GM23338 (cell line): ENCODE results near the gene MAP1B. TPM values are rescaled to one million over a fixed set of nuclear protein-coding genes. Genes with fewer than 3 reads are reported as not detected.

ENCODE experiments used
- ATAC-seq: fragments of 200-7000 bp; cut with Tn5 transposase; 3 replicates; pipeline ENCODE4 v1.9.1; 2020
- DNase-seq: peaks from one replicate; pipeline ENCODE4 v3.0.0-alpha.2; 2015; ENCODE audit warnings: low spot score
- H2AFZ ChIP-seq: fragments of 200-600 bp; sonication (generic); 2 replicates; pipeline ENCODE4 v1.8.0; 2016; ENCODE audit warnings: antibody characterized with exemption, mild to moderate bottlenecking, moderate library complexity
- H3F3A ChIP-seq: fragments of 200-600 bp; sonication (generic); replicated peaks from 2 replicates; pipeline ENCODE4 v1.8.0; 2017; ENCODE audit warnings: antibody characterized with exemption, mixed run types, low read depth
- H3K27ac ChIP-seq: fragments of 200-600 bp; sonication (generic); 2 replicates; pipeline ENCODE4 v1.6.1; 2016; ENCODE audit warnings: low read depth
- H3K27me3 ChIP-seq: fragments of 200-600 bp; sonication (generic); 2 replicates; pipeline ENCODE4 v1.8.0; 2016; ENCODE audit warnings: mild to moderate bottlenecking, mixed run types, moderate library complexity; ENCODE audit not compliant: insufficient read depth
- H3K36me3 ChIP-seq: fragments of 200-600 bp; sonication (generic); 2 replicates; pipeline ENCODE4 v1.8.0; 2016; ENCODE audit warnings: mild to moderate bottlenecking; ENCODE audit not compliant: insufficient read depth
- H3K4me1 ChIP-seq: fragments of 200-600 bp; sonication (generic); 2 replicates; pipeline ENCODE4 v1.8.0; 2016; ENCODE audit warnings: mild to moderate bottlenecking, moderate library complexity; ENCODE audit not compliant: insufficient read depth
- H3K4me2 ChIP-seq: fragments of 200-600 bp; sonication (generic); 2 replicates; pipeline ENCODE4 v1.7.1; 2017; ENCODE audit warnings: mixed run types
- H3K4me3 ChIP-seq: fragments of 200-600 bp; sonication (generic); 2 replicates; pipeline ENCODE4 v1.6.1; 2016; ENCODE audit warnings: mixed run types
- H3K79me2 ChIP-seq: fragments of 200-600 bp; sonication (generic); replicated peaks from 2 replicates; pipeline ENCODE4 v1.8.0; 2017; ENCODE audit warnings: mild to moderate bottlenecking; ENCODE audit not compliant: insufficient read depth
- H3K9me2 ChIP-seq: fragments of 200-600 bp; sonication (generic); 2 replicates; pipeline ENCODE4 v1.8.0; 2017; ENCODE audit not compliant: insufficient read depth
- H4K20me1 ChIP-seq: fragments of 200-600 bp; sonication (generic); replicated peaks from 2 replicates; pipeline ENCODE4 v1.8.0; 2017; ENCODE audit warnings: mild to moderate bottlenecking; ENCODE audit not compliant: insufficient read depth
- H3K27ac Mint-ChIP-seq: 2 replicates; pipeline ENCODE4 v1.8.0; 2020; ENCODE audit warnings: inconsistent platforms, mild to moderate bottlenecking, moderate library complexity, mixed read lengths
- H3K27me3 Mint-ChIP-seq: 3 replicates; pipeline ENCODE4 v1.8.0; 2022; ENCODE audit warnings: low read depth, mild to moderate bottlenecking, moderate library complexity, mixed read lengths, inconsistent platforms; ENCODE audit not compliant: insufficient read depth, poor library complexity
- H3K36me3 Mint-ChIP-seq: 3 replicates; pipeline ENCODE4 v1.8.0; 2021; ENCODE audit warnings: low read depth, mild to moderate bottlenecking, inconsistent platforms, moderate library complexity, mixed read lengths
- H3K4me1 Mint-ChIP-seq: 3 replicates; pipeline ENCODE4 v1.8.0; 2020; ENCODE audit warnings: mild to moderate bottlenecking, inconsistent platforms, mixed read lengths
- H3K4me3 Mint-ChIP-seq: 3 replicates; pipeline ENCODE4 v1.8.0; 2021; ENCODE audit warnings: moderate library complexity, mild to moderate bottlenecking, inconsistent platforms, mixed read lengths
- H3K9me3 Mint-ChIP-seq: 3 replicates; pipeline ENCODE4 v1.8.0; 2020; ENCODE audit warnings: moderate library complexity, mild to moderate bottlenecking, inconsistent platforms, mixed read lengths
- CREB1 ChIP-seq: fragments of 250-450 bp; sonication (Bioruptor Pico); IDR thresholded peaks from 2 replicates; pipeline ENCODE4 v1.5.0; 2020; ENCODE audit warnings: low read depth, mild to moderate bottlenecking, moderate library complexity
- CTCF ChIP-seq, 2 experiments: fragments of 200-600 bp in 1 of 2; sonication (generic) in 1 of 2; conservative IDR thresholded peaks; 2 replicates each; pipeline versions ENCODE4 v1.5.1 to v1.6.1; 2016 to 2017; ENCODE audit warnings: antibody characterized with exemption in 2 of 2, low read depth in 2 of 2, mild to moderate bottlenecking in 2 of 2, moderate library complexity in 1 of 2
- EZH2 ChIP-seq: fragments of 200-600 bp; sonication (generic); IDR thresholded peaks from one replicate; pipeline ENCODE4 v1.8.0; 2017; ENCODE audit warnings: antibody characterized with exemption, mild to moderate bottlenecking, low read depth; ENCODE audit not compliant: unreplicated experiment
- EZH2phosphoT487 ChIP-seq: fragments of 200-600 bp; sonication (generic); IDR thresholded peaks from one replicate; pipeline ENCODE4 v1.8.1; 2018; ENCODE audit warnings: antibody characterized with exemption; ENCODE audit not compliant: unreplicated experiment
- NANOG ChIP-seq: IDR thresholded peaks from 2 replicates; pipeline ENCODE4 v1.6.1; 2016; ENCODE audit warnings: antibody characterized with exemption, borderline replicate concordance
- POLR2AphosphoS5 ChIP-seq: IDR thresholded peaks from 2 replicates; pipeline ENCODE4 v1.6.1; 2016; ENCODE audit warnings: antibody characterized with exemption, low read depth
- REST ChIP-seq: IDR thresholded peaks from one replicate; pipeline ENCODE4 v1.6.1; 2018; ENCODE audit warnings: antibody characterized with exemption; ENCODE audit not compliant: unreplicated experiment
- STAT1 ChIP-seq: IDR thresholded peaks from one replicate; pipeline ENCODE4 v1.6.1; 2016; ENCODE audit warnings: antibody characterized with exemption; ENCODE audit not compliant: unreplicated experiment
- ZNF114 ChIP-seq: fragments of 250-450 bp; sonication (Bioruptor Pico); IDR thresholded peaks from 2 replicates; pipeline ENCODE4 v1.5.0; 2020; ENCODE audit warnings: mild to moderate bottlenecking, moderate library complexity
- ZNF331 ChIP-seq: fragments of 250-450 bp; sonication (Bioruptor Pico); IDR thresholded peaks from 2 replicates; pipeline ENCODE4 v1.5.0; 2020; ENCODE audit warnings: low read depth, mild to moderate bottlenecking, moderate library complexity
- polyA plus RNA-seq: library from polyadenylated mRNA; unstranded; fragments of >200 nt; fragmentation: Nextera tagmentation; extraction: Ambion mirVana; gene quantifications from 2 replicates; pipeline ENCODE4 v1.2.1, GENCODE V29; 2016
- total RNA-seq: library from RNA; depleted of rRNA; stranded (reverse); fragments of >200 nt; shearing (Covaris generic); gene quantifications from 2 replicates; pipeline ENCODE4 v1.2.3, GENCODE V29; 2014

The MAP1B gene
- total and polyA plus RNA-seq, 2 experiments from 2014 or later: 148 to 263 TPM

- TF ChIP-seq CTCF (conservative IDR thresholded peaks at IDR 0.05; ENCODE audit: low read depth in 2 of 2): no peak
- no peak for TF ChIP-seq REST
- no peak for TF ChIP-seq STAT1
- no peak for TF ChIP-seq EZH2
- TF ChIP-seq ZNF331 (CRISPR knock-in tag): no peak
- no peak for TF ChIP-seq NANOG
- no peak for TF ChIP-seq POLR2AphosphoS5
Observed at GRCh38 chr5:72141440-72142355, 34.4 kb downstream of the MAP1B start (continued).

GRCh38 chr5:72144762-72145161 is 37.5 kb downstream of the MAP1B start:
- H3K4me1 ChIP-seq: peaks cover 21% of the 10 kb centered on the region
- Mint-ChIP-seq H3K27me3 (peaks cover 2% of the 10 kb centered on the region), H3K4me3 (no peak overlapping the region), H3K9me3 (no peaks in the 10 kb centered on the region), H3K4me1 (peaks cover 40% of the 10 kb centered on the region), H3K27ac (peak overlapping the region; percentile 71), H3K36me3 (peaks cover 25% of the 10 kb centered on the region)
- 0 out of 2 replicates have a peak overlapping the region, but pooled peaks have one; percentile 30 for H3K27ac ChIP-seq
- H3K4me2 ChIP-seq: peak overlapping the region; percentile 41; the same call in 1 of the 2 replicates
- H3K27me3 ChIP-seq: no peaks in the 10 kb centered on the region
- no peak for DNase-seq
- H3K79me2 ChIP-seq: peaks cover 55% of the 10 kb centered on the region
- peak; percentile 44 for ATAC-seq
- no peaks in the 10 kb centered on the region for H3K36me3 ChIP-seq
- H3K4me3 ChIP-seq: no peak overlapping the region
- H3F3A ChIP-seq: no peaks in the 10 kb centered on the region
- peaks cover 5% of the 10 kb centered on the region for H4K20me1 ChIP-seq
- H2AFZ ChIP-seq: no peak overlapping the region
- H3K9me2 ChIP-seq: no peaks in the 10 kb centered on the region
- TF ChIP-seq CREB1 (CRISPR knock-in tag) (no peak), ZNF114 (no peak), EZH2 (no peak), POLR2AphosphoS5 (no peak), EZH2phosphoT487 (no peak), ZNF331 (CRISPR knock-in tag) (no peak), REST (no peak)
